Transverse colon (tissue), 4 donors: ENCODE data around the gene HOXA13.

Experiments used
- CTCF ChIP-seq, 5 experiments: fragments of 200-600 bp in 3 of 5; fragments of 450-650 bp in 2 of 5; sonication (generic) in 3 of 5; IDR thresholded peaks; 1 replicate in 2 of 5; 2 replicates in 3 of 5; pipeline ENCODE4 v1.5.1; 2016 to 2017; ENCODE audit warnings: antibody characterized with exemption in 5 of 5, inconsistent platforms in 3 of 5, mild to moderate bottlenecking in 2 of 5, moderate library complexity in 1 of 5
- POLR2A ChIP-seq: fragments of 450-650 bp; IDR thresholded peaks from one replicate; pipeline ENCODE4 v1.6.1; 2016; ENCODE audit warnings: antibody characterized with exemption, mild to moderate bottlenecking, moderate library complexity
- POLR2AphosphoS5 ChIP-seq, 3 donors: sonication (generic); formaldehyde crosslinking; IDR thresholded peaks; one replicate each; pipeline ENCODE4 v1.6.1; 2016; ENCODE audit warnings: antibody characterized with exemption in 3 of 3

- TF ChIP-seq CTCF (IDR thresholded peaks at IDR 0.05) (no peak), POLR2AphosphoS5 (IDR thresholded peaks at IDR 0.05) (no peak), POLR2A (no peak)
Measured at GRCh38 chr7:27149842-27150567, 49.9 kb downstream of the HOXA13 start.
